NCI-H2081 (cell line): ENCODE results near the gene SYNGR1.

Source experiments
- DNase-seq, 2 experiments: peaks; one replicate each; lab custom pipeline; 2025; lab: John Stamatoyannopoulos, UW

The SYNGR1 gene

GRCh38 chr22:39431216-39431801 is 81.5 kb downstream of the SYNGR1 start:
- no peak for DNase-seq

DNA sequence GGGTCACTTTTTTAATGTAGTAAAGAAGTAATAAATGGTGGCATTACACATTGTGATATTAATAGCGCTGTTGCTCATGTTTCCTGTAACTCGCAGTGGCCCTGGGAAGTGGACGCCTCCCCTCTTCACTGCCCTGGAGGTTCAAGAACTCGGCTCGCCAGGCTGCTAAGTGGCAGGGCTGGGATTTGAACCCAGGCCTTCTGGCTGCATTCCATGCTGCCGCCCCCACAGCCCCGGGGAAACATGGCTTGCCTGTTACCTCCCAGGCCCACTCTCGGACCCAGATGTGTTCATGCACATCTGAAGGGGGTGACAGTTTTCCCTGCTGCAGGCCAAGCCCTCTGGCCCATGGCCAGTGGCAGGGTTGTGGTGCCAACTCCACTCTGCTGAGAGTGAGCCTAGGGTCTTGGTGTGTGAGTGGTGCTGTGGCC is 82.0 kb downstream of the SYNGR1 start:
- DNase-seq = no peak

- DNase-seq = no peak
Observed at GRCh38 chr22:39432361-39432811, 82.6 kb downstream of the SYNGR1 start.

DNA sequence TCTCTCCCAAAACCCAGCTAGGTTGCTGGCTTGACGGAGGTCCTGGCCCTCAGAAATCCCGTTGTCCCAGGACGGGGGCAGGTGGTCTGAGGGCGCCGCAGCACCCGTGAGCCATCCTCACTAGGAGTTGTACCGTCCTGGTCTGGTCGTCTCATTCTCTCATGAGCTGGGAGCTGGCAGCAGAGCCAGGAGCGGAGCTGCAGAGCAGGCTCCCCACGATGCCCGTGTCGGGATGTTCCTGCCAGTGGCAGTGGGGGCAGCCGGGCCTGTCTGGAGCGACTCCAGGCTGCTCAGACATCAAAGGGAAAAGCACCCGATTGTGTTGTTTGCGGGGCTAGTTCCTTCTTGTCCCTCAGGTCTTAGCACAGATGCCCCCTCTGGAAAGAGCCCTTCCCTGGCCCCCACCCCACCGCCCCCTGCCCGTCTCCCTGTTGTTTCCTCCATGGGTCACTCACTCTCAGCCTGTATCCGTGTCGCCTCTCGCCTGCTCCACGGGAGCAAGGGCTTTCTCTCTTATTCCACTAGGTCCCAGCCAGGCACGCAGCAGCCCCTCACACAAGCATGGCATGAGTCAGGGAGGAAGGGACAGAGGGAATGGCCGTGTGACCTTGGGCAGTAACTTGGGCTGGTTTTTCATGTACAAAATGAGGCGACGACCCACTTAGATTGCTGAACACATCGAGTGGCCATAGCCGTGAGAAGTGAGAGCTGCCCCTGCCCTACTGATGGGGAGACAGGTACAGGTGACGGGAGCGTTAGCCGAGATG is 83.9 kb downstream of the SYNGR1 start:
- DNase-seq = no peak

DNA sequence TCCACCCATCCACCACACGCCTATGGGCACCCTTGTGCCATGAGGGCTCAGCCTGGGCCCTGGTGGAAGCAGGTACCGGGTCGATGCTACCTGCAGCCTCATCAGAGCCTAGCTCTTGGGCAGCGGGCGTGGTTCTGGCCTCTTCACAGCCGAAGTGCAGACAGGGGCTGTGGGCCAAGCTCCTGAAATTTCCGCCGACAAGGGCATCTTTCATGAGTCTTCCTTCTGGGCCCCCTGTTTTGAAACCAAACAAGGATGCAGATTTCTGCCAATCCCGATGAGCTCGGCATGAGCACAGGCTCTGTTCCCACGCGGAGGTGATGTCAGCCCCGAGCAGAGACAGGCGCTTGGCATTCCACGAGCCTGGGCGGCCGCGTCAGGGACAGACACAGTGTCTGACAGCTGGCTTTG is 84.5 kb downstream of the SYNGR1 start:
- no peak for DNase-seq

GRCh38 chr22:39434721-39435120 is 84.9 kb downstream of the SYNGR1 start:
- DNase-seq = no peak
